Measurements from ENCODE around the gene MEF2A.

Gene MEF2A

DNA sequence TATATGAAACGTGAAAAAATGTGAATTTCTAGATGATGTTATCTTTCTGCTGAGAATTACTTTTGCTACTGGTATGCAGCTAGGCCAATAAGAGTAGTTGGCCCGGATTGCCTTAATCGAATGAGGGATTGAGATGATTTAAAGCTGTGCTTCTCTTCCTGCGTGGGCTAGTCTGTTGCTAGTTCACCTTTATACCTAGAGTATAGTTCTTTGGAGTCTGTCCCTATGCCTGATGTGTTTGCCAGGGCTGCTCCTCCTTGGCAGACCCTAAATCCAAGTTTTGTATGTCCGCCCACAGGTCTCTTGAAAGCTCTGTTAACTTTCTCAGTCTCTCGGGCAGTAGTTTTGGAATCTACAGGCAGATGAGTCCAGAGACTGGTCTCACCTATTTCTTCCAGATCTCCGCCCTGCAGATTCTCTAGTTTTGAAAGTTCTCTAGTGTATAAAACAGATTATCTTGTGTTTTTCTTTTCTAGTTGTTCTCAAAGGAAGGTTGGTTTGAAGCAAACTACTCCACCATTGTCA, 64.9 kb downstream of the MEF2A start:
- FAIRE-seq: peak; percentile 94
- no peak for DNase-seq (ENCODE audit: insufficient read length)
- TF ChIP-seq POLR2AphosphoS5 (IDR thresholded peaks at IDR 0.05; ENCODE audit: low read depth, low read length) (no peak), POLR2A (IDR thresholded peaks at IDR 0.05; ENCODE audit: low read depth, low read length) (0 out of 2 replicates have a peak, but pooled peaks have one; percentile 16)

DNA sequence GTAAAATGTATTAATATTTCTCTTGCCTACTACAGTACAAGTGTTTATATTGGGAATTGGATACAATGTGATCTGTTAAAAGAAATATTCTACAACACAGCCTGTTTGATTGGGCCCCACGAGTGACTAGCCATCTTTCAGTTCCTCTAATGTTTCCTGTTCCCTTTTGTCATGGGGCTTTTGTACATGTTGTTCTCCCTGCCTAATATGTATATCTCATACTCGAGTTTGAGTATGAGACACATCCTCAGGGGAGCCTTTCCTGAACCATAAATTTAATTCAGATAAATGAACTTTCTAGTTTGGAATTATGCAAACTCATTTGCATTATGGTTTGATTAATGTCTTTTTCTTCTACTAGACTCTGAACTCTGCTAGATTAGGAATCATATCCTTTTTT, 65.5 kb downstream of the MEF2A start:
- FAIRE-seq: peak; percentile 94
- no peak for TF ChIP-seq TAF1 (IDR thresholded peaks at IDR 0.05; ENCODE audit: borderline replicate concordance, low read depth, low read length)
- TF ChIP-seq POLR2A (IDR thresholded peaks at IDR 0.05; ENCODE audit: low read depth, low read length): no peak
- no peak for TF ChIP-seq POLR2AphosphoS5 (IDR thresholded peaks at IDR 0.05; ENCODE audit: low read depth, low read length)
- peak; percentile 15 for DNase-seq (ENCODE audit: insufficient read length)

DNA sequence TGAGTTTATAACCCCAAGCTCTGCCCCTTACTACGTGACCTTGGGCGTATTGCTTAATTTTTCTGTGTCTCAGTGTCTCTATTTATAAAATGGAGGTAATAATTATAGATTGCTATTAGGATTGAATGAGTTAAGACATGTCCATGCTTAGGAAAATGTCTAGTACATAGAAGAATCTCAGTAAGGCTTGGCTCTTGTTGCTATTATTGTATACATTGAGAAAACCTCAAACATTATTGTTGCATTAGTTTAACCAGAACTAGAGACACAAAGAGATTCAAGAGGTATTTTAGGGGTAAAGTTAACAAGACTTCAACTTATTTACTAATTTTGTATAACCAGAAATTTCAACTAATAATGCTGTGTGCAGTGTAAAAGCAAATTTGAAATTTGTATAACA, 66.7 kb downstream of the MEF2A start:
- no peak for FAIRE-seq
- DNase-seq (ENCODE audit: insufficient read length): no peak
- TF ChIP-seq POLR2A (IDR thresholded peaks at IDR 0.05; ENCODE audit: low read depth, low read length): no peak

DNA sequence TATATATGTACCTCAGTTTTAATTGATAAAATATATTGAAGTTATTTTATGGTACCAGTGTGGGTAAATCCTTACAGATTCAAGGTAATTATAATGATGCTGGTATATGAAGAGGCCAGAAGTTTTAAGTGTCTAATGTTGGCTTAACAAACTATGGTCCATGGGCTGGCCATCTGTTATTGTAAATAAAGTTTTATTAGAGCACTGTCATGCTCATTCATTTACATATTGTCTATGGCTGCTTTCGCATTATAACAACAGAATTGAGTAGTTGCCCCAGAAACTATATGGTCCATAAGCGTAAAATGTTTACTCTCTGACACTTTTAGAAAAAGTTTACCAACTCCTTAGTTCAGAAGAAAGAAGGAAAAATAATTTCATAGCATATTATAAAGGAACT, 67.9 kb downstream of the MEF2A start:
- TF ChIP-seq TAF1 (IDR thresholded peaks at IDR 0.05; ENCODE audit: borderline replicate concordance, low read depth, low read length): no peak
- no peak for TF ChIP-seq POLR2A (IDR thresholded peaks at IDR 0.05; ENCODE audit: low read depth, low read length)
- TF ChIP-seq POLR2AphosphoS5 (IDR thresholded peaks at IDR 0.05; ENCODE audit: low read depth, low read length): no peak
- DNase-seq (ENCODE audit: insufficient read length) (no peak), FAIRE-seq (no peak)

DNA sequence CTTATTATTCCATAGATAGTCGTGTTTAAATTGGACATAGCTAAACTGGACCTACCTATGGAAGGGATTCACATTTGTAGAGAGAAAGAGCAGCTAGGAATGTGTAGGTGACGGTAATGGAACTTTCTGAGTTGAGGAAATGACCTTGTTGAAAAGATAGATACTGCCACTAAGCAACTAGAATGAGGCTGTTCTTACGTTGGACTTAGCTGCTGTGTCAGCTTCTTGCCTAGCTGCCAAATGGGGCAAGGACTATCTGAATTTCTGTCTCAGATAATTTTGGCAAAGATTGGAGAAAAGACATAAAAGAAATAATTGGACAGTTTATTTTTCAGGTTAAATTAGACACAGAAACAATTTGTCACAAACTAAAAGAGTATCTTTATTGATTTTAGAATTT, 68.8 kb downstream of the MEF2A start:
- FAIRE-seq: peak; percentile 14
- TF ChIP-seq TAF1 (IDR thresholded peaks at IDR 0.05; ENCODE audit: borderline replicate concordance, low read depth, low read length): no peak
- DNase-seq (ENCODE audit: insufficient read length): no peak

DNA sequence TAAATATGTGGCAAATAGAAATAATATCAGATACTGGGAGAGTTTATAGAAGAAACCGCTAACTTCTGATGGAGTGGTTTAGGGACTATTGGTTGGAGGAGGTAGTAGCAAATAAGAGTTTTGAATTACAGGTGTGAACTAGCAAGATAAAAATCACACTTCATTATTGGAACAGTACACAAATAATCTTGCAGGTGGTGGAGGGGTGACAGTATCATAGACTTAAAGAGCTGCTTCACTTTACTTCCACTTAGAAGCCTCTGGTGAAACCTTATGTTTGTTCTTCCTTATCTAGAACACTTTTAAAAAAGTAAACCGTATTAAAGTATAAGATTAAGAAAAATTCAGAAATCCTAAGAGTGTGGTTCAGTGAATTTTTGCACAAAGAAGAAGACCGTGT, 69.4 kb downstream of the MEF2A start:
- DNase-seq (ENCODE audit: insufficient read length): no peak
- TF ChIP-seq POLR2A (IDR thresholded peaks at IDR 0.05; ENCODE audit: low read depth, low read length): no peak
- no peak for TF ChIP-seq POLR2AphosphoS5 (IDR thresholded peaks at IDR 0.05; ENCODE audit: low read depth, low read length)
- no peak for TF ChIP-seq TAF1 (IDR thresholded peaks at IDR 0.05; ENCODE audit: borderline replicate concordance, low read depth, low read length)
- peak; percentile 30 for FAIRE-seq

DNA sequence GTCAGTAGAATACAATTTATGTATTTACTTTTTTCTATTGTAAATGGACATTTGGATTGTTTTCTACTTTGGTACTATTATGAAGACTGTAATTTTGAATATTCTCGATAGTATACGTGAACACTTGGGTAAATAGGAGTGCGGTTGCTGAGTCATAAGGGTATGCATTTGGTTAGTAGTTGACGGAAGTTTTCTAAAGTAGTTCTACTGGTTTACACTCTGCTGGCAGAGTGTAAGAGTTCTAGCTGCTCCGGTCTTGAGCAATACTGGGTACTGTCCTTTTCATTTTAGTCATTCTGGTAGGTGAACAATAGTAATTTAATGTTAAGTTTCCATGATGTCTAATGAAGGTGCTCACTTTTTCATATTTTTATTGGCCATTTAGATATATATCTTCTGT, 70.0 kb downstream of the MEF2A start:
- FAIRE-seq: no peak

DNA sequence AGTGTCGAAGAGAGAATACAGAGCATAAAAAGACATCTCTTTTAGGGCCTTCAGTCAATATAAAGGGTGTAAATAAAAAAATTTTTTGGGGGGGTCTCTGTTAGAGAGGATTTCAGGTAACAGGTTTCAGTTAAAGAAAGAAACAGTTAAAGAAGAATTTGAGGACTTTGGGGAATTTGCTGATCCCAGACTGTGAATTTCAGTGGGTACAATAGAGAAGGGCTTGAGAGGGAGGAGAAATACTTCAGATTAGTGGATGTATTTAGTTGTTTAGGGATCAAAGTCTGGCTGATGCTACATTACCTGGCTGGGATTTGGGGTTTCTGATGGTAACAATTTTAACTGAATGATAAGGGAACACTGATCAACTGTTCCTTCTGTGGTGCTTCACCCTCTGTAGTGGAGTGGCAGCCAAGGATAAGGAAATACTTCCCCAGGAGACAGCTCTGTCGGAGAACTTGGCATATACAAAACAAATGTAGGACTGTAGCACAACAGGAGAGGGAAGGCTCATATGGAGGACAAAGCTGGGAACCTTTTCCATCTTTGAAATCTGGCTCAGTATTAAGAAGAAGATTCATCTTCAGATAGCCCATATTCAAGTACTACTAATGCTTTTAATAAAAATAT, 79.2 kb downstream of the MEF2A start:
- TF ChIP-seq POLR2A (IDR thresholded peaks at IDR 0.05; ENCODE audit: low read depth, low read length) (no peak), POLR2AphosphoS5 (IDR thresholded peaks at IDR 0.05; ENCODE audit: low read depth, low read length) (0 out of 2 replicates have a peak, but pooled peaks have one; percentile 25)
- no peak for FAIRE-seq
- no peak for DNase-seq (ENCODE audit: insufficient read length)

More for the DNA sequence above, 70.0 kb downstream of the MEF2A start:
- DNase-seq (ENCODE audit: insufficient read length): no peak
- TF ChIP-seq POLR2AphosphoS5 (IDR thresholded peaks at IDR 0.05; ENCODE audit: low read depth, low read length): no peak
- no peak for TF ChIP-seq POLR2A (IDR thresholded peaks at IDR 0.05; ENCODE audit: low read depth, low read length)
- TF ChIP-seq TAF1 (IDR thresholded peaks at IDR 0.05; ENCODE audit: borderline replicate concordance, low read depth, low read length): no peak

DNA sequence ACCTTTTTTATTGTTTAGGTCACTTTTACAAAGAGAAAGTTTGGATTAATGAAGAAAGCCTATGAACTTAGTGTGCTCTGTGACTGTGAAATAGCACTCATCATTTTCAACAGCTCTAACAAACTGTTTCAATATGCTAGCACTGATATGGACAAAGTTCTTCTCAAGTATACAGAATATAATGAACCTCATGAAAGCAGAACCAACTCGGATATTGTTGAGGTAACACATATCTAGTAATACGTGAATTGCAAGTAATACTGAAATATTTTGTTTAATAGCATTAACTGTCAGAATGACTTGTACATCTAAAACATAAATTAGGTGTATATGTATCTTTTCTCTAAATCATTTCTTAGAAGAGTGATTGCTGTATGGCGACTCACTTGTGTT, 79.8 kb downstream of the MEF2A start:
- no peak for TF ChIP-seq POLR2A (IDR thresholded peaks at IDR 0.05; ENCODE audit: low read depth, low read length)
- TF ChIP-seq POLR2AphosphoS5 (IDR thresholded peaks at IDR 0.05; ENCODE audit: low read depth, low read length): no peak
- no peak for TF ChIP-seq TAF1 (IDR thresholded peaks at IDR 0.05; ENCODE audit: borderline replicate concordance, low read depth, low read length)
- no peak for FAIRE-seq
- no peak for DNase-seq (ENCODE audit: insufficient read length)

DNA sequence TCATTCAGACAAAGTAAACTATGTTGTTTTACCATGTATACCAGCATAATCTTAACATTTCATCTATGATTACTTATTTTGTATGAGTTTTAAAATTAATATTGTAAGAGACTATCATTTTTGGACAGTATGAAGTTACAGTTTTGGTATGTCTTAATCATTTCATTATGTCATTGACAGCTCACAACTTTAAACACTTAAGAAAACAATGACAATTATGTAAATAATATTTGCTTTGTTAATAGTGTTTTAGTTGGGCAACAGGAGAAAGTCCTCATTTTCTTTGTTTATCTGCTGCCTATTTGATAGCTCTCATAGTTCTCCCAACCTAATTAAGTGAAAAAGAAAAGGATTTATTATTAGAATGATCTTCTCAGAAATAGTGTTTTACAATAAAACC, 80.2 kb downstream of the MEF2A start:
- no peak for DNase-seq (ENCODE audit: insufficient read length)
- TF ChIP-seq TAF1 (IDR thresholded peaks at IDR 0.05; ENCODE audit: borderline replicate concordance, low read depth, low read length) (no peak), POLR2AphosphoS5 (IDR thresholded peaks at IDR 0.05; ENCODE audit: low read depth, low read length) (no peak), POLR2A (IDR thresholded peaks at IDR 0.05; ENCODE audit: low read depth, low read length) (no peak)
- no peak for FAIRE-seq

DNA sequence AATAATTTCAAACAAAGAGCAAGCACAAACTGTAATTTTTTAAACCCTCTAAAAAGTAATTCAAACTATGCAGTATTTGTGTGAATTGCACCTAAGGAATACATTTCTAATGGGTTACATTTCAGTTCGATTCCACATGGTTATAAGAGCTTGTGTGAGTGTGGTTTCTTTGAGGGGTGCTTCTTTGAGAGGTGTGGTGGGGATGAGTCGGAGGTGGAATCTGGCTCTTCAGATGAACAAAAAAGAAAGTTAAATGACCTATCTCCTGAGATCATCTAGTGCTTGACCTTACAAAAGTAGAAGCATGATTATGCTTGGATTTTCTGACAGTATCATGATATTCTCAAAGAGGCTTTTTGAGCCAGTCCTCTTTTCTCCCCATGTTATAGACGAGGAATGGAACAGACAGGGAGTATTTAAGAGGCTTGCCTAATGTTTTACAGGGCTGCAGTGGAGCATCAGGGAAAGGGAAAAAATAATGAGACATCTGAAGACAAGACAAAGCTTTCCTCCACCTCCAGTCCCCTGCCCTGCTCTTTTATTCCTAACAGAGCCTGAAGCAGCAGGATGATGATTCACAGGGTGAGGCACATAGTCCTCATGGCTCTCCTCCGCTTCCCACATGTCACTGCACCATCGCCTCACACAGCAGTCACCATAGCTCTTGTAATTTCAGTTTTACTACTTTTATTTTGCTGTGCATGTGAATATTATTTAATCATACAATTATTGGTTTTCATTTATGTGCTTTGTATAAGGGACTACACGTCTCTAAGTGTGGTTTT, 85.4 kb downstream of the MEF2A start:
- DNase-seq (ENCODE audit: insufficient read length): no peak
- FAIRE-seq: no peak
- TF ChIP-seq POLR2AphosphoS5 (IDR thresholded peaks at IDR 0.05; ENCODE audit: low read depth, low read length): no peak
- TF ChIP-seq POLR2A (IDR thresholded peaks at IDR 0.05; ENCODE audit: low read depth, low read length): no peak
- no peak for TF ChIP-seq TAF1 (IDR thresholded peaks at IDR 0.05; ENCODE audit: borderline replicate concordance, low read depth, low read length)

DNA sequence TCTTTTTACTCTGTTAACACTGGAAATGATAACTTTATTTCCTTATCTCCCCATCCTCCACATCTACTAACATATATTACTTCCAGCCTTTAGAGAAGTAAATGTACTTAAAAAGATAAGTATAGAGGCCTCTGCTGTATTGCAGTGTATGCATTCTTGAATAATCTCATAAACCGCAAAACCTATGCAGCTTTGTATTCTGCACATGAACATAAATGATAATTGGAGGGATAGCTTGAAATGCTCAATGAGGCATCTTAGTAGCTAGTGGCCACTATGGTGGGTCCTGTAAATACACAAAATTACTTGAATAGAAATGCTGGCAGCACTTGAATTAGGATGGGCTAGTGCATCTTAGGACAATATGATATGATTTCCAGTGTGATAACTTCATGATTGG, 90.4 kb downstream of the MEF2A start:
- no peak for DNase-seq (ENCODE audit: insufficient read length)
- peak; percentile 27 for FAIRE-seq
- TF ChIP-seq POLR2AphosphoS5 (IDR thresholded peaks at IDR 0.05; ENCODE audit: low read depth, low read length): no peak
- no peak for TF ChIP-seq TAF1 (IDR thresholded peaks at IDR 0.05; ENCODE audit: borderline replicate concordance, low read depth, low read length)
- no peak for TF ChIP-seq POLR2A (IDR thresholded peaks at IDR 0.05; ENCODE audit: low read depth, low read length)
